Lung (tissue), 12 donors: Measurements from ENCODE around the gene GGTA1. TPM values are rescaled to one million over a fixed set of nuclear protein-coding genes. Genes with fewer than 3 reads are reported as not detected.

Source experiments
- ATAC-seq: fragments of 200-7000 bp; cut with Tn5 transposase; one replicate; pipeline ENCODE4 v1.9.1; 2020; ENCODE audit warnings: moderate number of reproducible peaks; ENCODE audit not compliant: insufficient read depth, low FRiP score
- DNase-seq, 3 donors: peaks; one replicate each; pipeline ENCODE4 v3.0.0-alpha.2; 2013 to 2017
- H3K27ac ChIP-seq, 2 donors: one replicate each; pipeline ENCODE4 v1.5.1; 2013; ENCODE audit warnings: mild to moderate bottlenecking in 2 of 2, moderate library complexity in 2 of 2, control low read depth in 1 of 2, inconsistent platforms in 1 of 2, low read depth in 1 of 2, low read length in 1 of 2
- H3K27me3 ChIP-seq, 3 donors: one replicate each; pipeline ENCODE4 v1.5.1; 2013; ENCODE audit warnings: low read length in 2 of 3; ENCODE audit not compliant: control insufficient read depth in 3 of 3, insufficient read depth in 3 of 3
- H3K36me3 ChIP-seq, 4 donors: one replicate each; pipeline ENCODE4 v1.5.1; 2013; ENCODE audit warnings: low read length in 4 of 4, mild to moderate bottlenecking in 1 of 4, moderate library complexity in 1 of 4; ENCODE audit not compliant: control insufficient read depth in 4 of 4, insufficient read depth in 4 of 4
- H3K4me1 ChIP-seq, 5 donors: one replicate each; pipeline ENCODE4 v1.5.1; 2013; ENCODE audit warnings: low read length in 5 of 5, mild to moderate bottlenecking in 2 of 5, moderate library complexity in 1 of 5; ENCODE audit not compliant: control insufficient read depth in 5 of 5, insufficient read depth in 5 of 5
- H3K4me3 ChIP-seq: one replicate; pipeline ENCODE4 v1.5.1; 2013; ENCODE audit warnings: mild to moderate bottlenecking, control low read depth, moderate library complexity
- H3K9ac ChIP-seq, 2 donors: one replicate each; pipeline ENCODE4 v1.5.1; 2013; ENCODE audit warnings: low read length in 2 of 2, control low read depth in 1 of 2; ENCODE audit not compliant: insufficient read depth in 1 of 2
- H3K9me3 ChIP-seq, 4 donors: one replicate each; pipeline ENCODE4 v1.5.1; 2013; ENCODE audit warnings: low read length in 3 of 4, mild to moderate bottlenecking in 1 of 4, moderate library complexity in 1 of 4; ENCODE audit not compliant: control insufficient read depth in 4 of 4, insufficient read depth in 3 of 4
- CTCF ChIP-seq: IDR thresholded peaks from 2 replicates; pipeline ENCODE4 v1.5.1; 2012; ENCODE audit warnings: mild to moderate bottlenecking; ENCODE audit errors: control extremely low read depth, extremely low read depth
- WGBS, 2 donors: extraction: QIAGEN DNeasy Blood & Tissue Kit; methylation state at CpG; one replicate each; pipeline ENCODE4 v1.1.7; 2013; 5-methylcytosine and 5-hydroxymethylcytosine counted together
- polyA plus RNA-seq, 2 donors: library from polyadenylated mRNA; stranded (reverse); fragments of 200-250 nt; gene quantifications; one replicate each; pipeline ENCODE4 v1.2.1, GENCODE V29; 2013
- total RNA-seq, 2 donors: library from RNA; depleted of rRNA in 1 of 2; stranded (reverse); fragments of >200 nt in 1 of 2; gene quantifications; one replicate each; pipeline ENCODE4 v1.2.1, GENCODE V29; 2014 to 2021
- donor health status: control.
- donor health status: control.
- donor health status: Bipolar disorder and iron deficiency.
- donor health status: healthy.
- donor health status: DM: yes; HTN: yes; CAD: no.

Gene GGTA1
- total and polyA plus RNA-seq, 4 donors: 1.5 to 6.6 (median 5.8) TPM

- Histone ChIP-seq H3K27me3 (no peaks in the 10 kb centered on the region), H3K36me3 (no peaks in the 10 kb centered on the region), H3K4me1 (no peaks in the 10 kb centered on the region), H3K4me3 (no peak overlapping the region), H3K9ac (no peak overlapping the region), H3K9me3 (no peaks in the 10 kb centered on the region), H3K27ac (no peak overlapping the region)
- peak; percentile 47 for ATAC-seq
- TF ChIP-seq CTCF: no peak
- no peak for DNase-seq
Observed at GRCh38 chr9:121434969-121435368, 64.7 kb downstream of the GGTA1 start.

- peaks cover 0 to 4% (median 0%) of the 10 kb centered on the region in 4 donors for H3K9me3 ChIP-seq
- no peak overlapping the region for H3K27ac ChIP-seq
- no peak overlapping the region for H3K4me3 ChIP-seq
- DNase-seq (no peak), ATAC-seq (no peak)
- H3K27me3 ChIP-seq: no peaks in the 10 kb centered on the region
- H3K4me1 ChIP-seq: no peaks in the 10 kb centered on the region
- no peaks in the 10 kb centered on the region for H3K36me3 ChIP-seq
- no peak overlapping the region for H3K9ac ChIP-seq
- no peak for TF ChIP-seq CTCF
- WGBS, 2 donors: 86 to 89% methylated on average over 1 of the region's 1 CpG
Observed at GRCh38 chr9:121427899-121428298, 71.7 kb downstream of the GGTA1 start.

GRCh38 chr9:121424024-121424432, 75.6 kb downstream of the GGTA1 start:
- WGBS, 2 donors: 97 to 98% methylated on average over 1 of the region's 1 CpG
- Histone ChIP-seq H3K9ac (no peak overlapping the region), H3K27ac (no peak overlapping the region), H3K27me3 (no peaks in the 10 kb centered on the region), H3K9me3 (peaks cover 0 to 4% (median 0%) of the 10 kb centered on the region in 4 donors), H3K4me3 (no peak overlapping the region), H3K4me1 (no peaks in the 10 kb centered on the region), H3K36me3 (no peaks in the 10 kb centered on the region)
- no peak for TF ChIP-seq CTCF
- ATAC-seq (no peak), DNase-seq (no peak)

- Histone ChIP-seq H3K4me1 (no peaks in the 10 kb centered on the region), H3K9me3 (no peaks in the 10 kb centered on the region), H3K27ac (no peak overlapping the region), H3K36me3 (no peaks in the 10 kb centered on the region), H3K27me3 (peaks cover 0 to 2% (median 0%) of the 10 kb centered on the region in 3 donors), H3K9ac (no peak overlapping the region), H3K4me3 (no peak overlapping the region)
- DNase-seq: no peak
- no peak for ATAC-seq
- WGBS, 2 donors: 76 to 81% methylated on average over 3 of the region's 3 CpGs
- TF ChIP-seq CTCF: no peak
Observed at GRCh38 chr9:121411993-121412392, 87.7 kb downstream of the GGTA1 start.
